Right ventricle myocardium superior (tissue), 1 donor: Measurements from ENCODE around the gene ZP1. TPM values are rescaled to one million over a fixed set of nuclear protein-coding genes. Genes with fewer than 3 reads are reported as not detected.

ENCODE experiments used
- total RNA-seq: library from RNA; stranded (reverse); fragmentation: NEBNext Ultra II Directional; extraction: Animal tissue kit (Norgen Biotek cat#: 25700); gene quantifications from one replicate; pipeline ENCODE4 v1.2.1, GENCODE V29; 2021
- donor health status: DM: no; HTN: yes; CAD: no; lungs with severe emphysema.

ZP1 gene
- total RNA-seq, 1 donor from 2014 or later, result not detected

Other genes with a start within 250 kb of the ZP1 start
- gene MS4A8, start 167.9 kb upstream of the ZP1 start, total RNA-seq, result not detected
- gene MS4A18, start 142.8 kb upstream of the ZP1 start, total RNA-seq, result not detected
- gene MS4A15, start 110.7 kb upstream of the ZP1 start, total RNA-seq, result not detected
- gene MS4A10, start 82.2 kb upstream of the ZP1 start, total RNA-seq, result not detected
- 8.4 TPM for gene CCDC86, start 25.4 kb upstream of the ZP1 start, total RNA-seq
- gene PTGDR2, start 11.6 kb upstream of the ZP1 start, total RNA-seq, result 3.0 TPM
- 34.0 TPM for gene PRPF19, start 39.0 kb downstream of the ZP1 start, total RNA-seq
- gene TMEM109, start 46.6 kb downstream of the ZP1 start, total RNA-seq, result 82.2 TPM
- gene TMEM132A, start 56.9 kb downstream of the ZP1 start, total RNA-seq, result 6.5 TPM
- gene SLC15A3, start 84.6 kb downstream of the ZP1 start, total RNA-seq, result 19.1 TPM
- gene CD6, start 104.1 kb downstream of the ZP1 start, total RNA-seq, result 0.08 TPM
- gene CD5, start 234.9 kb downstream of the ZP1 start, total RNA-seq, result not detected